Muscle layer of duodenum (tissue), 2 donors: Measurements from ENCODE around the gene WNT8A.

Source experiments
- H3K27ac ChIP-seq: one replicate; pipeline ENCODE4 v1.7.0; 2013; ENCODE audit warnings: mild to moderate bottlenecking, low read length
- H3K27me3 ChIP-seq: one replicate; pipeline ENCODE4 v1.7.0; 2013; ENCODE audit warnings: low read depth, mild to moderate bottlenecking, control low read depth, low read length
- H3K36me3 ChIP-seq, 2 donors: one replicate each; pipeline ENCODE4 v1.7.0; 2013; ENCODE audit warnings: low read length in 2 of 2, control low read depth in 1 of 2, mild to moderate bottlenecking in 1 of 2; ENCODE audit not compliant: insufficient read depth in 2 of 2, control insufficient read depth in 1 of 2
- H3K4me1 ChIP-seq, 2 donors: one replicate each; pipeline ENCODE4 v1.7.0; 2013; ENCODE audit warnings: low read length in 2 of 2, mild to moderate bottlenecking in 2 of 2, control low read depth in 1 of 2, moderate library complexity in 1 of 2; ENCODE audit not compliant: insufficient read depth in 2 of 2, control insufficient read depth in 1 of 2
- H3K4me3 ChIP-seq, 2 donors: one replicate each; pipeline ENCODE4 v1.7.0; 2013; ENCODE audit warnings: low read length in 2 of 2, low read depth in 1 of 2, mild to moderate bottlenecking in 1 of 2
- H3K9me3 ChIP-seq, 2 donors: one replicate each; pipeline ENCODE4 v1.7.0; 2013; ENCODE audit warnings: low read length in 2 of 2, control low read depth in 1 of 2, mild to moderate bottlenecking in 1 of 2; ENCODE audit not compliant: control insufficient read depth in 1 of 2
- donor health status: healthy.

The WNT8A gene

GRCh38 chr5:138111181-138111580, 27.3 kb downstream of the WNT8A start:
- Histone ChIP-seq H3K4me3 (no peak overlapping the region), H3K36me3 (no peaks in the 10 kb centered on the region), H3K4me1 (peaks cover 0 to 4% of the 10 kb centered on the region in 2 donors), H3K9me3 (no peaks in the 10 kb centered on the region), H3K27ac (no peak overlapping the region), H3K27me3 (no peaks in the 10 kb centered on the region)

GRCh38 chr5:138111937-138112336, 28.1 kb downstream of the WNT8A start:
- no peaks in the 10 kb centered on the region for H3K36me3 ChIP-seq
- no peaks in the 10 kb centered on the region for H3K27me3 ChIP-seq
- H3K9me3 ChIP-seq = no peaks in the 10 kb centered on the region
- H3K27ac ChIP-seq = no peak overlapping the region
- H3K4me1 ChIP-seq = peaks cover 0 to 4% of the 10 kb centered on the region in 2 donors
- H3K4me3 ChIP-seq = no peak overlapping the region

- no peak overlapping the region for H3K4me3 ChIP-seq
- H3K27me3 ChIP-seq = no peaks in the 10 kb centered on the region
- no peaks in the 10 kb centered on the region for H3K36me3 ChIP-seq
- H3K4me1 ChIP-seq = peaks cover 0 to 4% of the 10 kb centered on the region in 2 donors
- H3K27ac ChIP-seq = no peak overlapping the region
- no peaks in the 10 kb centered on the region for H3K9me3 ChIP-seq
These were observed 31.4 kb downstream of the WNT8A start for GRCh38 chr5:138115254-138115653.

GRCh38 chr5:138128334-138128733, 44.5 kb downstream of the WNT8A start:
- H3K27me3 ChIP-seq = no peaks in the 10 kb centered on the region
- no peaks in the 10 kb centered on the region for H3K36me3 ChIP-seq
- H3K27ac ChIP-seq = no peak overlapping the region
- no peaks in the 10 kb centered on the region for H3K9me3 ChIP-seq
- no peak overlapping the region for H3K4me3 ChIP-seq
- no peaks in the 10 kb centered on the region for H3K4me1 ChIP-seq

DNA sequence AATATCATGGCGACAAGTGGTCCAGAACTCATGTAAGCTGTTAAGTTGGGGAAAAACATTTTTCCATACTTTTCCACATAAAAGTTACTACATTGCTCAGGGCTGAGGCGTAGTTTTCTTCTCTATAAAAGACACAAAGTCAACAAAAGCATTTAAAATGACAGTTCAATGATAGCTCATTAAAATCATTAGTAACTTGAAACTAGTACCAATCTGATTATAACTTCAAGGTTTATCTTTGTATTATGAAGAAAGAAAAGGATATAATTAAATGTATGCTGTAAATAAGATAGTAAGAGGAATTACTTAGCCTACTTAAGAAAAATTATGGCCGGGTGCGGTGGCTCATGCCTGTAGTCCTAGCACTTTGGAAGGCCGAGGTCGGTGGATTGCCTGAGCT, 45.5 kb downstream of the WNT8A start:
- no peaks in the 10 kb centered on the region for H3K27me3 ChIP-seq
- no peaks in the 10 kb centered on the region for H3K9me3 ChIP-seq
- H3K4me3 ChIP-seq = no peak overlapping the region
- no peaks in the 10 kb centered on the region for H3K4me1 ChIP-seq
- no peaks in the 10 kb centered on the region for H3K36me3 ChIP-seq
- no peak overlapping the region for H3K27ac ChIP-seq

DNA sequence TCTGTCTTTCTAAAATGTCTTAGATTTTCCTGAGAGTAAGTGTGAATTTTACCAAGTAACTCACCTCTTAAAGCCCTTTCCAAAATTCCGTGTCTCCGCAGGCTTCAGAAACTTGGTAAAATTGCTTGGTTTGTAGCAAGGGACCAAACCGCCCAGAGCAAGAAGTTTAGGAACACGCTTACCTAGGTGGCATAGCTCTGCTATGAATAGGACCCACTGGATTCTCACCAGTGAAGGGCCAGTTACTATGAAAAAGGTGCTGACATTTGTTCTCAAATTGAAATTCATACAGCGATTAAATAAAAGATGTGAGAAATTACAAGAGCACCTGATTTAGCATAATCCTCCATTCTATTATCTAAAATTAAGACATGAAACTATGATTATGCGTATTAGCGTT, 48.7 kb downstream of the WNT8A start:
- H3K36me3 ChIP-seq = no peaks in the 10 kb centered on the region
- H3K4me3 ChIP-seq = peak overlapping the region in 1 of 2 donors; percentile 49
- no peaks in the 10 kb centered on the region for H3K4me1 ChIP-seq

DNA sequence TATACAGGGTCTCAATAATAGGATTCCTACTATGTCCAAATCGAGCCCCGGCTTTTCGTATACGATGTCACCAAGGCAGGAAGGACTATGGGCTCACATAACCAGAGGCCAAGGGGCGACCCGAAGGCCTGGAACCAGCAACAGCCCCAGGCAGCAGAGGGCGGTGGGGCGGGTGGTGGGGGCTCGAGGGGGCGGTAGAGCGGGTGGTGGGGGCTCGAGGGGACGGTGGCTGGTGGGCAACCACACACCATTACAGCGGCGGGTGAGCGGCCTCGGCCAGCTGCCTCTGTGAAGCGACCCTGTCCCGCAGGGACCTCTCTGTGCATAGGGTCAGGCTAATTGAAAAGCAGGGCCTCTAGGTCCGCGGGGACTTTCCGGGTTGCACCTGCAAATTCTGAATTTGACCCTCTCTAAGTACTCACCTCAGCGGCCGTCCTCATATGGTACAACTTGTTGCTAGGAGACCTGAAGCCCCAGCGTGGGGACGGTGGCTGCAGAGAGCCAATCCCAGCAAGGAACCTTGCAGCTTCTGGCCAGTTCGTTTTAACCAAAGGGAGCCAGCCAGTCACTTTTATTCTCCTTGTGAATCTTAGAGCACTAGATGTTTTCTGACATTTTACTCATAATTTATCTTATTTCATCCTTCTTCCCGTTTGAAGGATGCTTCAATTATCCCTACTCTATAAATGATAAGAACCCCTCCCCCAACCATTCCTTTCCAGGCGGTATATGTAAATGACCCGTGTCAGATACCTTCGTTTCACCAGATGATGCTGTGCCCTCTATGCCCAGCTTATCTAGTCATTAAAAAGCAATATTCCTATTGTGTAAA, 55.3 kb downstream of the WNT8A start, which contains the start of gene NME5:
Gene NME5 (minus strand): TSS at position 480 of the 832 bp plus-strand sequence. CDS start 648 bp downstream, outside the sequence.
- Histone ChIP-seq H3K9me3 (no peaks in the 10 kb centered on the region), H3K27ac (no peak within 1 kb of the TSS), H3K36me3 (no peaks in the 10 kb centered on the region)

More for the DNA sequence above, 48.7 kb downstream of the WNT8A start:
- Histone ChIP-seq H3K27me3 (no peaks in the 10 kb centered on the region), H3K9me3 (no peaks in the 10 kb centered on the region), H3K27ac (no peak overlapping the region)

DNA sequence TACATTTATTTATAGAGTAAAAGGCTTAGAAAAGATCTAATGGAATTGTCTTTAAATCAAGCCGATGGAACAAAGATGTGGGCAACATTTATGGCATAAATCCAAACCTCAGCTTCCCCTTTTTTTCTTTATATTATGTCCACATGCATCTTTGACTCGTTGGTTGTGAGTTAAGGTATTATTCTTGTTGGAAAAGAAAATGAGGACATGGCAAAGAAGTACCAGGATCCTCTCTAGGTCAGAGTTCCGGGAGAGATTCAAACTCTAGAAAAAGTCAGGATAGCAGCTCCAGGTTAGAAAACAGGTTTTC, 55.9 kb downstream of the WNT8A start:
- Histone ChIP-seq H3K4me3 (peak overlapping the region; percentile 53 to 62), H3K36me3 (no peaks in the 10 kb centered on the region), H3K4me1 (peaks cover 0 to 8% of the 10 kb centered on the region in 2 donors), H3K9me3 (no peaks in the 10 kb centered on the region), H3K27me3 (no peaks in the 10 kb centered on the region), H3K27ac (no peak overlapping the region)

More for the DNA sequence above, 55.3 kb downstream of the WNT8A start, which contains the start of gene NME5:
- Histone ChIP-seq H3K27me3 (no peaks in the 10 kb centered on the region), H3K4me3 (peak within 1 kb of the TSS; percentile 53 to 62), H3K4me1 (peaks cover 0 to 8% of the 10 kb centered on the region in 2 donors)

GRCh38 chr5:138140268-138140667, 56.4 kb downstream of the WNT8A start:
- peaks cover 0 to 8% of the 10 kb centered on the region in 2 donors for H3K4me1 ChIP-seq
- no peak overlapping the region for H3K4me3 ChIP-seq
- no peaks in the 10 kb centered on the region for H3K27me3 ChIP-seq
- no peaks in the 10 kb centered on the region for H3K36me3 ChIP-seq
- no peaks in the 10 kb centered on the region for H3K9me3 ChIP-seq
- no peak overlapping the region for H3K27ac ChIP-seq
